GM23248 (cell line): ENCODE measurements around the gene ZNF860.

Experiments used
- EZH2 ChIP-seq: fragments of 200-600 bp; sonication (generic); IDR thresholded peaks from 2 replicates; pipeline ENCODE4 v1.6.1; 2018; ENCODE audit warnings: antibody characterized with exemption, mild to moderate bottlenecking; ENCODE audit not compliant: insufficient read depth, poor library complexity, severe bottlenecking
- EZH2phosphoT487 ChIP-seq: fragments of 200-600 bp; sonication (generic); IDR thresholded peaks from 2 replicates; pipeline ENCODE4 v1.6.1; 2018; ENCODE audit warnings: antibody characterized with exemption, moderate library complexity, mild to moderate bottlenecking, low read depth; ENCODE audit not compliant: insufficient read depth

DNA sequence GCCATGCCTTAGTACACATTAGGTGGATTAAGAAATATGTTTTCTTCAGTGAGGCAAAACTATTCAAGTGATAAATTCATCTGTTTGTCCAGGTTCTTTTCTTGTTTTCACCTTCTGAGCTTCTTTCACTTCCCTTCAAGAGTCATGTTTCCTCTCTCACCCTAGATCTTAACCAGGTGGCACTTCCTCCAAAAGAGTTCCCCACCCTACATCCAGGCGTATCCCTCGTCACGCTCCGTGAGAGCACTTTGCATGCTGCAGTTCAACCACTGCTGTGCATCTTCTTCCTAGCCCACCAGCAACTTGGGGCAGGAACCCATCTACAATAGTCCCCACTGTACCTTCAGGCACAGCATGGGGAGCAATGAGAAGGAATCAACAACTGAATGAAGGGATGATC is 29.3 kb upstream of the ZNF860 start:
- TF ChIP-seq EZH2, result no peak
- no peak for TF ChIP-seq EZH2phosphoT487
